NB4 (cell line): Measurements from ENCODE around the gene SIRPB2.

Source experiments
- MYC ChIP-seq: IDR thresholded peaks from 2 replicates; pipeline ENCODE4 v1.6.1; 2011; ENCODE audit warnings: low read depth, low read length
- TF ChIP-seq, protein P1 (sequence below): IDR thresholded peaks from one replicate; pipeline ENCODE4 v1.5.1; 2012; ENCODE audit warnings: low read depth, low read length
- TF ChIP-seq, protein P2 (sequence below): IDR thresholded peaks from 2 replicates; pipeline ENCODE4 v1.6.1; 2011; ENCODE audit warnings: low read depth, low read length

DNA sequence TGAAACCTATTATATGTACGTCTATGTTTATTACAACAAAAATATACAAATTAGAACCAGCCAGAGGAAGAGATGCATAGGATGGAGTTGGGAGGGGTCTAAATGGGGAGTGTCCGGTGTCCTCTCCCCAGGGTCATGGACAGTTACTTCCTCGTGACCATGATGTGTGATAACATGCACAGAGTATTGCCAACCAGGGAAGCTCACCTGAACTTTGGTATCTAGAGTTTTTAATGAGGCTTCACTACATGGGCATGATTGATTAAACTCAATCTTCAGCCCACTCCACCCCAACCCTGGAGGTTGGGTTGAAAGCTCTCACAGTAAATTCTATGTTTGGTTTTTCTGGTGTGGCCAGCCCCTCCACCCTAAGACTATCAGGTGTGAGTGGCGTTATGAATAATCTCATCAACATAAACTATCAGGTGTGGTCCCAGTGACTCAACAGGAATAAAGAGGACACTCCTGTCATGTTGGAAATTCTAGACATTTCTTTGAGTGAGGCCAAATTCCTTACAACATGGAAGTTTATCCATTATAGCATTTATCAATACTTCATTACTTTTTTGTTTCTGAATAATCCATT is 62.0 kb downstream of the SIRPB2 start:
- TF ChIP-seq, protein P1, sequence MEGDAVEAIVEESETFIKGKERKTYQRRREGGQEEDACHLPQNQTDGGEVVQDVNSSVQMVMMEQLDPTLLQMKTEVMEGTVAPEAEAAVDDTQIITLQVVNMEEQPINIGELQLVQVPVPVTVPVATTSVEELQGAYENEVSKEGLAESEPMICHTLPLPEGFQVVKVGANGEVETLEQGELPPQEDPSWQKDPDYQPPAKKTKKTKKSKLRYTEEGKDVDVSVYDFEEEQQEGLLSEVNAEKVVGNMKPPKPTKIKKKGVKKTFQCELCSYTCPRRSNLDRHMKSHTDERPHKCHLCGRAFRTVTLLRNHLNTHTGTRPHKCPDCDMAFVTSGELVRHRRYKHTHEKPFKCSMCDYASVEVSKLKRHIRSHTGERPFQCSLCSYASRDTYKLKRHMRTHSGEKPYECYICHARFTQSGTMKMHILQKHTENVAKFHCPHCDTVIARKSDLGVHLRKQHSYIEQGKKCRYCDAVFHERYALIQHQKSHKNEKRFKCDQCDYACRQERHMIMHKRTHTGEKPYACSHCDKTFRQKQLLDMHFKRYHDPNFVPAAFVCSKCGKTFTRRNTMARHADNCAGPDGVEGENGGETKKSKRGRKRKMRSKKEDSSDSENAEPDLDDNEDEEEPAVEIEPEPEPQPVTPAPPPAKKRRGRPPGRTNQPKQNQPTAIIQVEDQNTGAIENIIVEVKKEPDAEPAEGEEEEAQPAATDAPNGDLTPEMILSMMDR = no peak
- no peak for TF ChIP-seq MYC
- TF ChIP-seq, protein P2, sequence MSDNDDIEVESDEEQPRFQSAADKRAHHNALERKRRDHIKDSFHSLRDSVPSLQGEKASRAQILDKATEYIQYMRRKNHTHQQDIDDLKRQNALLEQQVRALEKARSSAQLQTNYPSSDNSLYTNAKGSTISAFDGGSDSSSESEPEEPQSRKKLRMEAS = no peak
